HepG2 (cell line): Measurements from ENCODE around the gene UBFD1. TPM values are rescaled to one million over a fixed set of nuclear protein-coding genes. Genes with fewer than 3 reads are reported as not detected.

Experiments
- ATAC-seq: fragments of 200-7000 bp; cut with Tn5 transposase; 3 replicates; pipeline ENCODE4 v1.9.1; 2020; ENCODE audit warnings: mild to moderate bottlenecking, moderate library complexity
- BruUV-seq: library from RNA; stranded (reverse); fragments of 400-500 nt; replicated peaks from 2 replicates; lab custom pipeline; 2021; lab: Mats Ljungman, UMichigan
- CTCF ChIA-PET: fragments of 300-600 bp; formaldehyde crosslinking; extraction: SDS; loops from one replicate; lab custom pipeline; 2021; ENCODE audit warnings: low total read pairs, inconsistent platforms, low intra/inter-chr PET ratio; lab: Yijun Ruan, JAX
- POLR2A ChIA-PET: fragments of 350-600 bp; sonication (Branson Sonifier 250); formaldehyde crosslinking; loops from one replicate; lab custom pipeline; 2020; ENCODE audit warnings: antibody characterized with exemption, inconsistent platforms; lab: Yijun Ruan, JAX
- DNase-seq: peaks from one replicate; pipeline ENCODE4 v3.0.0-alpha.2; 2015; ENCODE audit warnings: low spot score
- FAIRE-seq: peaks from 3 replicates; lab custom pipeline; 2011; peaks lifted over from hg19 to GRCh38; lab: Jason Lieb, UNC
- H2AFZ ChIP-seq: one replicate; pipeline ENCODE4 v1.6.1; 2011; ENCODE audit warnings: low read length, inconsistent platforms
- H3K27ac ChIP-seq: fragments of 300-600 bp; 3 replicates; pipeline ENCODE4 v1.8.0; 2011; ENCODE audit warnings: mixed run types, mild to moderate bottlenecking, mixed read lengths, low read length, inconsistent platforms; ENCODE audit not compliant: insufficient read depth; ENCODE audit errors: extremely low read length
- H3K27me3 ChIP-seq, 2 experiments: fragments of 200-600 bp in 1 of 2; 2 replicates in 1 of 2; 3 replicates in 1 of 2; pipeline versions ENCODE4 v1.6.0 to v1.8.0; 2011; ENCODE audit warnings: low read length in 2 of 2, mild to moderate bottlenecking in 2 of 2, moderate library complexity in 2 of 2, inconsistent platforms in 1 of 2; ENCODE audit not compliant: insufficient read depth in 2 of 2, control insufficient read depth in 1 of 2
- H3K36me3 ChIP-seq, 2 experiments: fragments of 200-600 bp in 1 of 2; replicated peaks in 1 of 2; 2 replicates in 1 of 2; 3 replicates in 1 of 2; pipeline versions ENCODE4 v1.5.1 to v1.8.0; 2011; ENCODE audit warnings: low read length in 2 of 2, inconsistent platforms in 1 of 2; ENCODE audit not compliant: insufficient read depth in 2 of 2, control insufficient read depth in 1 of 2
- H3K4me1 ChIP-seq: 2 replicates; pipeline ENCODE4 v1.5.1; 2012; ENCODE audit warnings: low read length, inconsistent platforms; ENCODE audit not compliant: insufficient read depth
- H3K4me2 ChIP-seq: 2 replicates; pipeline ENCODE4 v1.6.0; 2011; ENCODE audit warnings: low read depth, low read length, inconsistent platforms
- H3K4me3 ChIP-seq, 3 experiments: fragments of 200-600 bp in 1 of 3; sonication (generic), shearing (Covaris generic) in 1 of 3; replicated peaks in 1 of 3; 2 replicates each; pipeline ENCODE4 v1.5.1; 2011 to 2016; ENCODE audit warnings: low read length in 3 of 3, inconsistent platforms in 2 of 3, low read depth in 2 of 3, mild to moderate bottlenecking in 2 of 3, control low read depth in 1 of 3, mixed read lengths in 1 of 3; ENCODE audit not compliant: insufficient read depth in 1 of 3
- H3K79me2 ChIP-seq: one replicate; pipeline ENCODE4 v1.6.1; 2011; ENCODE audit warnings: low read length, inconsistent platforms; ENCODE audit not compliant: insufficient read depth
- H3K9ac ChIP-seq: 2 replicates; pipeline ENCODE4 v1.6.0; 2011; ENCODE audit warnings: mild to moderate bottlenecking, low read depth, low read length, inconsistent platforms; ENCODE audit not compliant: insufficient read depth
- H3K9me3 ChIP-seq: 2 replicates; pipeline ENCODE4 v1.5.1; 2012; ENCODE audit warnings: mild to moderate bottlenecking, low read length
- H4K20me1 ChIP-seq: 2 replicates; pipeline ENCODE4 v1.6.0; 2011; ENCODE audit warnings: inconsistent platforms, mild to moderate bottlenecking, low read length, moderate library complexity; ENCODE audit not compliant: insufficient read depth
- ARHGAP35 ChIP-seq: sonication (generic); formaldehyde crosslinking; IDR thresholded peaks from 2 replicates; pipeline ENCODE4 v1.9.0; 2022; ENCODE audit warnings: mild to moderate bottlenecking, inconsistent platforms, moderate library complexity, missing genetic modification reagents, borderline replicate concordance
- ARID3A ChIP-seq: IDR thresholded peaks from 2 replicates; pipeline ENCODE4 v1.6.1; 2012; ENCODE audit warnings: low read depth, low read length, improper control_type of control experiment
- ASH2L ChIP-seq: fragments of 300-600, 200-600 bp; sonication (generic); IDR thresholded peaks from 2 replicates; pipeline ENCODE4 v1.7.0; 2017; ENCODE audit warnings: low read depth, mild to moderate bottlenecking, moderate library complexity, mixed read lengths, low read length; ENCODE audit not compliant: insufficient read length
- HNRNPLL ChIP-seq: fragments of 200-400 bp; formaldehyde crosslinking; IDR thresholded peaks from 2 replicates; pipeline ENCODE4 v1.6.1; 2017; ENCODE audit warnings: mild to moderate bottlenecking, low read depth, low read length; ENCODE audit not compliant: poor library complexity, severe bottlenecking
- IKZF4 ChIP-seq: sonication (generic); formaldehyde crosslinking; IDR thresholded peaks from 2 replicates; pipeline ENCODE4 v1.5.1; 2020; ENCODE audit warnings: borderline replicate concordance, mild to moderate bottlenecking, low read depth, missing genetic modification reagents; ENCODE audit errors: not compliant biosample characterization
- IRF1 ChIP-seq: sonication (generic); formaldehyde crosslinking; IDR thresholded peaks from 2 replicates; pipeline ENCODE4 v1.4.0; 2020; ENCODE audit warnings: low read depth, mild to moderate bottlenecking, missing genetic modification reagents
- ISX ChIP-seq: sonication (generic); formaldehyde crosslinking; conservative IDR thresholded peaks from 2 replicates; pipeline ENCODE4 v1.5.0; 2020; ENCODE audit warnings: missing genetic modification reagents
- JUNB ChIP-seq: sonication (generic); formaldehyde crosslinking; IDR thresholded peaks from 2 replicates; pipeline ENCODE4 v1.8.0; 2022; ENCODE audit warnings: missing genetic modification reagents, mild to moderate bottlenecking, borderline replicate concordance
- KLF15 ChIP-seq: sonication (generic); formaldehyde crosslinking; IDR thresholded peaks from 2 replicates; pipeline ENCODE4 v1.8.1; 2023; ENCODE audit warnings: borderline replicate concordance, mild to moderate bottlenecking, inconsistent platforms, missing genetic modification reagents, mixed read lengths
- NCOA2 ChIP-seq: sonication (generic); formaldehyde crosslinking; IDR thresholded peaks from 2 replicates; pipeline ENCODE4 v1.8.0; 2022; ENCODE audit warnings: inconsistent platforms
- PAF1 ChIP-seq: IDR thresholded peaks from 2 replicates; pipeline ENCODE4 v1.6.1; 2016; ENCODE audit warnings: missing genetic modification reagents, missing compliant biosample characterization
- PHF21A ChIP-seq: sonication (generic); formaldehyde crosslinking; IDR thresholded peaks from 2 replicates; pipeline ENCODE4 v1.5.0; 2020; ENCODE audit warnings: mild to moderate bottlenecking, missing genetic modification reagents
- PHF5A ChIP-seq: IDR thresholded peaks from one replicate; pipeline ENCODE4 v1.6.1; 2018; ENCODE audit warnings: low read depth, missing genetic modification reagents; ENCODE audit not compliant: unreplicated experiment
- SNAI1 ChIP-seq: sonication (generic); formaldehyde crosslinking; IDR thresholded peaks from 2 replicates; pipeline ENCODE4 v1.5.0; 2020; ENCODE audit warnings: mild to moderate bottlenecking, missing genetic modification reagents, borderline replicate concordance
- ZBTB20 ChIP-seq: sonication (generic); formaldehyde crosslinking; IDR thresholded peaks from 2 replicates; pipeline ENCODE4 v1.8.1; 2023; ENCODE audit warnings: missing genetic modification reagents, low read depth, mild to moderate bottlenecking, borderline replicate concordance
- ZNF530 ChIP-seq: sonication (generic); formaldehyde crosslinking; IDR thresholded peaks from 2 replicates; pipeline ENCODE4 v1.5.0; 2020; ENCODE audit warnings: low read depth, mild to moderate bottlenecking, missing genetic modification reagents
- ZNF816 ChIP-seq: sonication (generic); formaldehyde crosslinking; IDR thresholded peaks from 2 replicates; pipeline ENCODE4 v1.8.0; 2022; ENCODE audit warnings: missing genetic modification reagents, mild to moderate bottlenecking, borderline replicate concordance
- ZSCAN29 ChIP-seq: sonication (generic); formaldehyde crosslinking; conservative IDR thresholded peaks from 2 replicates; pipeline ENCODE4 v1.4.0; 2020; ENCODE audit warnings: mild to moderate bottlenecking, missing genetic modification reagents
- WGBS: methylation state at CpG from one replicate; pipeline ENCODE4 v1.1.6; 2017; ENCODE audit warnings: low lambda C conversion rate; 5-methylcytosine and 5-hydroxymethylcytosine counted together
- in situ Hi-C: cut with HindIII; loops from 2 replicates; pipeline ENCODE4 v1.10.0; 2017; ENCODE audit warnings: low pct_unique_long_range_greater_than_20kb; ENCODE audit not compliant: extremely low pct_ligation_motif_present
- intact Hi-C: fragments of 100-400 bp; cut with micrococcal nuclease; formaldehyde crosslinking; loops from one replicate; pipeline ENCODE4 v1.10.0; 2022; ENCODE audit not compliant: unreplicated experiment
- polyA plus RNA-seq, 8 experiments: library from polyadenylated mRNA; depleted of rRNA in 3 of 8; stranded (reverse) in 7 of 8; unstranded in 1 of 8; fragments of >200 nt; fragmentation: Illumina TruSeq in 4 of 8; extraction: Trizol in 4 of 8; gene quantifications; 2 replicates each; pipeline versions ENCODE4 v1.2.1 to v1.2.3, GENCODE V29; 2011 to 2016; ENCODE audit warnings: low read depth in 4 of 8, missing spikeins in 1 of 8, mixed read lengths in 1 of 8; ENCODE audit not compliant: insufficient read depth in 1 of 8
- total RNA-seq, 5 experiments: library from RNA; depleted of rRNA; stranded (reverse); fragments of >200 nt; fragmentation: Illumina TruSeq; extraction: Trizol; gene quantifications; 2 replicates each; pipeline ENCODE4 v1.2.3, GENCODE V29; 2016; ENCODE audit warnings: low read depth in 1 of 5
- TF ChIP-seq, protein P1 (sequence below): sonication (generic); formaldehyde crosslinking; IDR thresholded peaks from 2 replicates; pipeline ENCODE4 v1.5.0; 2020; ENCODE audit warnings: mild to moderate bottlenecking, low read depth, missing genetic modification reagents, borderline replicate concordance
- TF ChIP-seq, protein P2 (sequence below): sonication (generic); formaldehyde crosslinking; IDR thresholded peaks from 2 replicates; pipeline ENCODE4 v1.4.0; 2020; ENCODE audit warnings: mild to moderate bottlenecking, missing genetic modification reagents

Gene UBFD1
- total and polyA plus RNA-seq, 2 of the 13 experiments (the other 11 are each of a cell fraction or from before 2014, with no cell fraction given): 100 to 111 TPM

GRCh38 chr16:23554536-23554935 lies 3.0 kb upstream of the UBFD1 start:
- POLR2A ChIA-PET: interaction anchor here (1.6 to 1.8 kb wide), 2 partner anchors 15 to 18 kb away, joined by 4 to 20 read pairs; no protein-coding TSS in a partner anchor
- DNase-seq (no peak), FAIRE-seq (no peak), ATAC-seq (no peak)
- H3K36me3 ChIP-seq: peaks cover 23 to 38% of the 10 kb centered on the region in 2 experiments
- no peak overlapping the region for H3K4me2 ChIP-seq
- H3K27ac ChIP-seq: no peak overlapping the region
- H3K79me2 ChIP-seq: peaks cover 29% of the 10 kb centered on the region
- H3K9ac ChIP-seq: 0 out of 2 replicates have a peak overlapping the region, but pooled peaks have one; percentile 1
- no TSS peak for BruUV-seq
- no peaks in the 10 kb centered on the region for H3K9me3 ChIP-seq
- TF ChIP-seq ZBTB20 (CRISPR knock-in tag) (no peak), ISX (CRISPR knock-in tag) (no peak), ASH2L (no peak), ARHGAP35 (CRISPR knock-in tag) (no peak), JUNB (CRISPR knock-in tag) (no peak), NCOA2 (CRISPR knock-in tag) (no peak), KLF15 (CRISPR knock-in tag) (no peak), HNRNPLL (no peak), SNAI1 (CRISPR knock-in tag) (no peak), ARID3A (no peak), IKZF4 (CRISPR knock-in tag) (no peak), ZNF816 (CRISPR knock-in tag) (no peak), PHF21A (no peak), PAF1 (CRISPR knock-in tag) (no peak), ZSCAN29 (CRISPR knock-in tag) (no peak), PHF5A (CRISPR knock-in tag) (no peak), IRF1 (CRISPR knock-in tag) (no peak), ZNF530 (no peak)
- TF ChIP-seq, protein P1, sequence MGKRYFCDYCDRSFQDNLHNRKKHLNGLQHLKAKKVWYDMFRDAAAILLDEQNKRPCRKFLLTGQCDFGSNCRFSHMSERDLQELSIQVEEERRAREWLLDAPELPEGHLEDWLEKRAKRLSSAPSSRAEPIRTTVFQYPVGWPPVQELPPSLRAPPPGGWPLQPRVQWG: no peak
- TF ChIP-seq, protein P2, sequence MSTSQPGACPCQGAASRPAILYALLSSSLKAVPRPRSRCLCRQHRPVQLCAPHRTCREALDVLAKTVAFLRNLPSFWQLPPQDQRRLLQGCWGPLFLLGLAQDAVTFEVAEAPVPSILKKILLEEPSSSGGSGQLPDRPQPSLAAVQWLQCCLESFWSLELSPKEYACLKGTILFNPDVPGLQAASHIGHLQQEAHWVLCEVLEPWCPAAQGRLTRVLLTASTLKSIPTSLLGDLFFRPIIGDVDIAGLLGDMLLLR (CRISPR knock-in tag): no peak
- H4K20me1 ChIP-seq: 0 out of 2 replicates have a peak, but pooled peaks cover 4% of the 10 kb centered on the region
- in situ Hi-C loops: no loop called here
- CTCF ChIA-PET: no interaction called here
- peaks cover 33% of the 10 kb centered on the region for H3K4me1 ChIP-seq
- no peak overlapping the region for H3K4me3 ChIP-seq
- H3K27me3 ChIP-seq: peaks cover 0 to 3% of the 10 kb centered on the region in 2 experiments; a peak in 1 of 5 replicates
- 92% methylated on average over 3 of the region's 3 CpGs for WGBS
- no peak overlapping the region for H2AFZ ChIP-seq
- intact Hi-C loops: no loop called here
